HG02763 (cell line): ENCODE data around the gene LYSMD2.
"Not testable (repeated sequence)": the region's sequence is repeated elsewhere in the genome, so short reads cannot be mapped to it uniquely, and the experiment has no call there.

Source experiments
- ATAC-seq: cut with Tn5 transposase; IDR thresholded peaks from one replicate; pipeline ENCODE4 v1.9.1; 2021; ENCODE audit warnings: mild to moderate bottlenecking, moderate library complexity; ENCODE audit not compliant: unreplicated experiment

Gene LYSMD2, protein sequence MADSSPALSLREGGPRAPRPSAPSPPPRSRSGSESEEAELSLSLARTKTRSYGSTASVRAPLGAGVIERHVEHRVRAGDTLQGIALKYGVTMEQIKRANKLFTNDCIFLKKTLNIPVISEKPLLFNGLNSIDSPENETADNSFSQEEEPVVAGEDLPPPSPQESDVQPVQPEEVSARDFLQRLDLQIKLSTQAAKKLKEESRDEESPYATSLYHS

DNA sequence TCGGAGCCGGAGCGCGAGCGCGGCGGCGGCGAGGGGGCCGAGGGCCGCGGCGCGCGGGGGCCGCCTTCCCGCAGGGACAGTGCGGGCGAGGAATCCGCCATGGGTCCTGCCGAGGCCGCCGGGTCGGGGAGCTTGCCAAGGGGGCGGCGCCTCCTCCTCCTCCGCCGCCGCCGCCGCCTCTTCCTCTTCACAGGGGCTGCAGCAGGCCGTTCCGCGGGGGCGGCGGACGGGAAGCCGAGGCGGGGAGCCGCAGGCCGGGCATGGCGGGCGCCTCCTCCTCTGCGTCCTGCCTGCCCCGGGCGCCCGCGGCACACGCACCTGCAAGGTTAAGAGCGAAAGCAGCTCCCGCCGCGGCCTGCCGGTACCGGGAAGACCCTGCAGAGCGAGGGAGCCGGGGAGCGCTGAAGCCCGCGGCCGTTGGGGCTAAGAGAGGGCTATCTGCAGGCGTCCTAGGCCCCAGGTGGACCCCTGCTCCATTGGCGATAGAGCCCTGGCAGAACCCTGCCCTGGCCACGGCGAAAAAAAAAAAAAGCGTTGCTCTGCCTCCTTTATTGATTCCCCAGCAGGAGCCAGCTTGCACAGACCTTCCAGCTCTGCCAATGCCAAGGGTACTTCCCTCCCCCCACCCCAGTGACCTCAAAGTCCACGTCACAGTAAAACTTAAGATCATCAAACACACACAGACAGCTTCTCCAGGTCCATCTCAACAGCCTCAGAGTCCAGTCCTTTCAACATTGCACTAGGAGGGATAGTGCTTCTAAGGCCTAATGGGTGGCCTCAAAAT lies at the start of gene LYSMD2:
TSS of gene LYSMD2 (minus strand) at position 134 of the 784 bp plus-strand sequence. CDS start at position 101, 33 bp downstream.
- peak; percentile 49 for ATAC-seq

DNA sequence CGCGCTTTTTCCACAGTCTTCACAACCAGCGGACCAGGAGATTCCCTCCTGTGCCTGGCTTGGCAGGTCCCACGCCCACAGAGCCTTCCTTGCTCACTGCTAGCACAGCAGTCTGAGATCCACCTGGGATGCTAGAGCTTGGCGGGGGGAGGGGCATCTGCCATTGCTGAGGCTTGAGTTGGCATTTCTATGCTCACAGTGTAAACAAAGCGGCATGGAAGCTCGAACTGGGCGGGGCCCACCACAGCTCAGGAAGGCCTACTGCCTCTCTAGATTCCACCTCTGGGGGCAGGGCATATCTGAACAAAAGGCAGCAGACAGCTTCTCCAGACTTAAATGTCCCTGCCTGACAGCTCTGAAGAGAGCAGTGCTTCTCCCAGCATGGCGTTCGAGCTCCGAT lies 49.7 kb upstream of the LYSMD2 start:
- ATAC-seq = not testable (repeated sequence)

DNA sequence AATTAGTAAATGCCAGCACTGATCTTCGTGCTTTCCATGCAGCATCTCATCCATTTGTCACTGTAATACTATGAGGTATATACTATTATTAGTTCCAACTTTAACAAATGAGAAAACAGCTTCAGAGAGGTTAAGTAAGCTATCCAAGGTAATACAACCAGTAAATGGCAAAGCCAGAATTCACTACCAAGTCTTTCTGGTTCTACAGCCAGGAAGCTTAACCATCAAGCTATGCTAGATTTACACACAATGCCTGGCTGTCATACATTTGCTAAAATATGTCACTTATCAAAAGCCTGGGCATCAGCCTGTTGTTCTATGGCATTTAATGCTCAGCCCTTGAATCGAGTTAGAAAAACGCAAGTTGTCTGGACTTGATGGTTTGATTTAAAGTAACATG lies 46.5 kb upstream of the LYSMD2 start:
- no peak for ATAC-seq

DNA sequence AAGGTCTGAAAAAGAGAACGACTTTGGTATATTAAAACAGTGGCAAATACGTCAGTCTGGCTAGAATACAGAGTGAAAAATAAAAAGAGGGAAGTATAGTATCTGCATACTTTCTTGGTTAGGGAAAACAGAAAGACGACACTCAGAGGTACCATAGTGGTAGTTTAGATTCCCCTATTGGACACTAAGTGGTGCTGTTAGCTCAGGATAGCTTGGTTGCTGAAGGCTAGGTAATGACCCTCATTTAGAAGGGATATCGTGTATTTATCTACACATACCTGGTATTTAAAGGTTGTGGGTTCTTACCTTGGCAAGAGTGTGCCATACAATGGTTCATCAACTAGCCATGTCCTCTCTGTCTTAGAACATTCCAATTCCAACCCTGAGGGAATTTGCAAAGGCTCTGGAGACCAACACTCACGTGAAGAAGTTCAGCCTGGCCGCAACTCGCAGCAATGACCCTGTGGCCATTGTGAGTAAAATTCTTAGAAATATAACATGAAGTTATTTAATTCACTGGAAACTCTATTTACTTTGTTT lies 45.0 kb upstream of the LYSMD2 start:
- ATAC-seq = no peak

DNA sequence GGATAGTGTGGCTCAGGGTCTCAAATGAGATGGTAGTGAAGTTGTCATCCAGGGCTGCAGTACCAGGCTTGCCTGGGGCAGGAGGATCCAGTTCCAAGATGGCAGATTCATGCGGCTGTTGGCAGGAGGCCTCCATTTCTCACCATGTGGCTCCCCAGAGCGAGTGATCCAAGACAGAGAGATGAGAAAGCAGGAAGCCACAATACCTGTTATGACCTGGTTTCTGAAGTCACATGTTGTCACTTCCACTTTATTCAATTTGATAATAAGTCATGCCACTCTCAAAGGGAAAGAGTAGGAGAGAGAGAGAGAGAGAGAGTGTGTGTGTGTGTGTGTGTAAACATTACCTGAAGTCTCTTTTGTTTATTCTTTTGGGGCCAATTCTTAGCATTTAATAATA lies 44.1 kb upstream of the LYSMD2 start:
- ATAC-seq = no peak

DNA sequence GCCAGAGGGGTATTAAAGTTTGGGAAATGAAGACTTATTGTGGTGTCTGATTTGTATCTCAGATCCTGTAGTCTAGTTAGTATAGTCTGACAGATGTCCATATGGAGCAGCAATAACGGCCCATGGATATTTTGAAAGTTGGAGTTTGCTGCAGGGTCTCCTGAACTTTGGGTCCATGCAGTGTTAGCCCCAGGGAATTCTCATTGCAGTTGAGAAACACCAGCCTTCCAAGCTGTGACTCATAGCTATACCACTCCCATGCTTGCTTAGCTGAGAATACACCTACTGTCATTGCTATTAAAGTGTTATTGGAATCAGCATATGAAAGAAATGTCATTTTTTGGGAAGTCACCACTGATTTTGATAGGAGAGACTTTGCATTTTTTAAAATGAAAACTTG lies 43.2 kb upstream of the LYSMD2 start:
- ATAC-seq = no peak

DNA sequence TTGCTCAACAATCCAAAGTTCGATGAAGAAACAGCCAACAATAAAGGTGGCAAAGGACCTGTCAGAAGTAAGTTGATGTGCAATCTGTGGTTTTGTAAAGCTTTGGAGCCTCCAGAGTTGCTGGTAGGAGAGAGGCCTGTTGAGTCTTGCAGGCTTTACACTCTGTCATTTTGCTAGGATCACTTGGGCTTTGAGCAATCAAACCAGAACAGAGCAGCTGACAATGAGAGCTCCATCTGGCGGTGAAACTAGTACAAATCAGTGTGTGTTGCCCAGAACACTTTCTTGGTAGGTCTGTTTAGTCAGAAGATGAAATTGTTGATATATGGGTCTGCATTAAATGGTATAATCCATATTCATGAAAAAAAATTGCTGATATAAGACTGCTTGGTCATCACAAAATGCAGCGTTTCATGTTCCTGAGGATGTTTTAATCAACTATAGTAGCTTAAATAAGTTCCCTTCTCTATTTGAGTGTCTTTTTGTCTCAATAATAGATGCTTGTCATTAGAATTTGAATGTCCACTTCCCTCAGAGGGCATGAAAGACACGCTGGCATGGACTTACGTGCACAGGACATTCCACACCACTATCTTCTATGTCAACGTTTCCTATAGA lies 39.6 kb upstream of the LYSMD2 start:
- peak; percentile 61 for ATAC-seq

DNA sequence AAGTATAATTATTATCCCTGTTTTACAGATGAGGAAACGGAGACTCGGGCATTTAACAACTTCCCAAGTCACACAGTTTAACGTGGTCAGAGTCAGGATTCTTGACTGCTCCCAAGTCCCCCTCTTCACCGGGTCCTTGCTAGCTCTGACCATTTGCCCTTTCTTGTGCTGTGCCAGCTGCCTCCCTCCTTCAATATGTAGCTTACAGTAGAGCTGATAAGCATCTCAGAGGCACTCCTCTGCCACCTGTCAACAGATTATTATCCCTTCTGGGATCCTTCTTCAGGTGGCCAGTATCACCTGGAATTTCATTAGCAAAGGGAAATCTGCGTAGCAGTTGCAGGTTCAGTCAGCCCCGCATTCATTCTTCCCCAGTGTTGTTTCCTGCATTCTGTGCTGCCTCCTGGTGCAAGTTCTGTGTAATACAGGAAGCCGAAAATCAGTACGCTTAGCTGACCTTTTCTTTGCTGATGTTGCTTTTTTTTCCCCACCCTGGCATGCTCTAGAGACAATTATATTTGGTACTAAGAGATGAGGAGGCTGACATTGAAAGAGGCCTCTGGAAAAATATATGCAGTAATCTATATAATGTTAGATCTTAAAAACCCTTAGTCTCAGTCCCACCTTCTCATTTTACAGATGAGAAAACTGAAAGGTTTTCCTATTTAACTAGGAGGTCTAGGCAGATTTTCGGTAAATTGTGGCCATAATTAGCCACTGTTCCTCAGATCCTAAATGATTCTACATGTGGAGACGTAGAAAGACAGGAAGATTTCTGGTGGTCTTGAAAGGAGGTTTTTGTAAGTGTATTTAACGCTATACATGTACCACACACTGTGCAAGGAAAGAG lies 38.7 kb upstream of the LYSMD2 start:
- ATAC-seq = peak; percentile 51

DNA sequence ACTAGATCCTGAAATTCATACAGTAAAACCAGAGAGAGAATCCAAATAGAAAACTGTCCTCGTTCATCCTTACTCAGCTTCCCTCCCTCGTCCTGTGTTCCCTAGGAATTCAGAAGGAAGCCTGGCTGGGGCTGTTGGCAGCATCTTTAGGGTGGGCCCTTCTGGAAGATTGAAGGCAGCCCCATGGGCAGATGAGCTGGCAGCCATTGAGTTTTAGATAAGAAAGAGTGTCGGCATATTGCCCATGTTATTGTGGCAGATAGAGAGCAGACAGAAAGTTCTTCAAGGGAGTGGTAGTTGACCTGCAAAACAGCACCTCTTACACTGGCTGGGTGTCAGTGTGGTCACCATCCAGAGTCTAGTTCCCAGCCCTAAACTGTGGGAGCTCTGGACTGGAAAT lies 37.5 kb upstream of the LYSMD2 start:
- ATAC-seq = no peak

DNA sequence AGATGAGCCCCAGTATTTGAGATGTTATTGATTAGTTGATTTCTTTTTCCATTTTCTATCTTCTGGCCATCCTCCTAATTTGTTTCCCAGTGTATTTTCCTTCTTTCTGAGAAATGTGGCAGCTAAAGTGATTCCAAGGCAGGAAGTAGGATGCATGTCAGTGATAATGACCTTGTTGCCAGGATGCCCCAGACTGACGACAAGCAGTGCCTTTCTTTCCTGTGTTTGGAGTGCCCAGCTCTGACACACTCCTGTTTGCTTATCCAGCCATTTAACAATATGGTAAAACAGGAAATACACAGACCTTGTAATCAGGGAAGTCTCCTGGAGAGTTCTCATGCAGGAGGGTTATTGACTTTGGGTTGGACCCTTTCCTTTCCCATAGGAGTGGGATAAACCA lies 34.3 kb upstream of the LYSMD2 start:
- no peak for ATAC-seq

DNA sequence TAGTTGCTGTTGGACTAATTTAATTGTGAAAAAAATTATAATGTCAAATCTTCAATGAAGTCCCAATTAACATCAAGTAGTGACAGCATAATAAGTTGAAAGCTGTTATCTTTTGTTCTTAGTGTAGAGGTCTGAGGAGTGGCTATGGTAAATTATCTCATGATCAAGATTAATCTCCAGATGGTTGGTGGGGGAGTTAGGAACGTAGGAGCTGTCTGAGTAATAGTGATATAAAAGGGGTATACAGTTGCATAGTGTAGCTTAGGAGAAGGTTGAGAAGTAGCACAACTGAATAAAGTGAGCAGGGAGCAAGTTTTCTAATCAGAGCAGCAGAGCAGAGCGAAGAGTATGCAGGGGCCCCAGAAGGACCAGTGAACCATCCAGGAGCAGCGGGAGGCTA lies 33.4 kb upstream of the LYSMD2 start:
- ATAC-seq = no peak

DNA sequence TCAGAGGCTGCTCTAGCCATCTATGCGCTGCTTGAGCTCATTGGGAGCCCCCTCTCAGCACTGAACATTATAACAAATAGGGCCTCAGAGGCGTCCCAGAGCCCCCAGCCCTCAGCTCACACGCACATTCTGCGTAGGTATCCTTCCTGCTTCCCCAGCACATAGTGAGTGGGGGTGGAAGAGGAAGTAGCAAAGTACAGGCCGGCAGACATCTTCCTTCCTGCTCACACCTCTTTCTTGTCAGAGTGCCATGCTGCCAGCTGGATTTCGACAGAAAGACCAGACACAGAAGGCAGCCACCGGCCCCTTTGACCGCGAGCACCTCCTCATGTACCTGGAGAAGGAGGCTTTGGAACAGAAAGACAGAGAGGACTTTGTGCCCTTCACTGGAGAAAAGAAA lies 30.6 kb upstream of the LYSMD2 start:
- ATAC-seq = no peak

DNA sequence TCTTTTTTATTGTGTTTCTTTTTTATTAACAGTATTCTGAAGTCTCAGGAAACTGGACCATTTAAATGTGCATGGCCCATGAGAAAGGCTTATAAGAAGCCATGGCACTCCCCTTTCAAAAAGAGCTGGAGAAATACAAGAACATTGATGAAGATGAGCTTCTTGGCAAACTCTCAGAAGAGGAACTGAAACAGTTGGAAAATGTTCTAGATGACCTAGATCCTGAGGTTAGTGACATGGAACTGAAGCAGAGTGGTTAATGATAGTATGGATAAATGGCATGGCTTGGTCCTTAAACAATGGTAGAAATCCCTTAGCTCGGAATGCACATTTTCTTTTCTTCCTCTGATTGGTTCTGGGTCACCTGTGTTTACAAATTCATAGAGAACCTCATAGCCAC lies 28.9 kb upstream of the LYSMD2 start:
- no peak for ATAC-seq

DNA sequence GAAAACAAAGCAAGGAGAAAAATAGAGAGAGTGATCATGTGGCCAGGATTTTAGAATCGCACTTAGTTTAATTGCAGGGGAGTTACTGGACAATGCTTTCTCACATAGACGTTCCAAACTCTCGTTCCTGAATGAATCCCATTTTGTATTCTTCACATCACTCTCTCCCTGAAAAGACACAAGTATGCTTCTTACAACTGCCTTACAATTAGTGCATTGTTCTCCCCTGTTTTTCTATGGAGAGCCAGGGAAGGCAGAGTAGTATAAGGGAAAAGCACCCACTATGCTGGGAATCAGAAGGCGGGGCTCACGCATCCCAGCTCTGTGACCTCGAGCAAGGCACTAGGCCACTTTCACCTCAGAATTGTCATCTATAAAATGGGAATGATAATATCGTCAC lies 28.3 kb upstream of the LYSMD2 start:
- no peak for ATAC-seq

DNA sequence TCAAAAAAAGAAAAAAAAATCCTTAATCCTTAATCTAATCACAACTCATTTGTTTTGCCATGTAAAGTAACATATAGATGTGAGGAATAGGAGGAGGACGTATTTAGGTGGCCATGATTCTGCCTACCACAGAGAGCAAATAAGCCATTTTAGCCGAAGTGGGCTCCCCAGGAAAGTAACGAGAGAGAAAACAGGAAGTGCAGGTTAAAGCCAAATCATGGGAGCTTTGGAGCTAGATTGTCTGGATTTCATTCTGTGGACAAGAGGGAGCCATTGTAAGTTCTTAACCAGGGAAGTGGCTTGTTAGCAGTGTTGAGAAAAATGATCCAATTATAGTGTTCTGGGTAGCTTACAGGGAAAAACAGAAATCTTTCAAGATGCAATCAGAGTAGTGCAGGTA lies 23.4 kb upstream of the LYSMD2 start:
- no peak for ATAC-seq

DNA sequence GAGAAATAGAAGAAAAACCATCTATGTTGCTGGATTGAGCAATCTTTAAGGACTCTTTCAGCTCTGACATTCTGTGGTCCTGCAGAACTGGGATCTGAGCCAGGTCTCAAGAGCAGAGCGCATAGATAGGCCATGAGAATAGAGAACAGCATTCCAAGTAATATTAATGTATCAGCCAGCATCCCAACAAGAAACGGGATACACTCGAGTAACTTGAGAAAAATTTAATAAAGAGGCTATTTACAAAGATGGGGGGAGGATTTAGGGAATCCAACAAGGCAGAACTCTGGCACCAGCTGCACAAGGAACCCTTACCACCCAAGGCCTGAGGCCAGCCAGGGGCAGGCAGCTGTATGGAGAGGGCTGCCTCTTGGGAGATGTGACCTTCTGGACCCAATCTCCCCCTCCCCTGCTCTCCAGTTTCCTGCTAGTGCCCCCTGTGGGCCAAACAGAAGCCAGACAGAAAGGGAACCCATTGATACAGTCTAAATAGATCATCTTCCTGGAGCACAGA lies 22.2 kb upstream of the LYSMD2 start:
- no peak for ATAC-seq

DNA sequence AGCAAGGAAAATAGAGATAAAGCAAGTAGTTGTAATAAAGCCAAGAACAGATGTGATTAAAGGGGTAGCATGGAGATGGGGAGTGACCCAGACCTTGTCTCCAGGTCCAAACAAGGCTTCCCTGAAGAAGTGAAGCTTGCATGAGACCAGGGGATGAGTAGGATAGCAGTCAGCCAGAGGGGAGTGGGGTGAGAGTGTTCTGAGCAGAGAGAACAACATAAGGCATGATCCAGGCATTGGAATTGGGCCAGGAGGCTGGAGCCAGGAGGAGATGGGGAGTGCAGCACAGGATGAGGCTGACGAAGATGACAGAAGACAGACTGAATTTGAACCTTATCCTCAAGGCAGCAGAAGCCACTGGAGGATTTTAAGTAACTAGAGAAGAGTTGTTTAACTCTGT lies 21.2 kb upstream of the LYSMD2 start:
- no peak for ATAC-seq

DNA sequence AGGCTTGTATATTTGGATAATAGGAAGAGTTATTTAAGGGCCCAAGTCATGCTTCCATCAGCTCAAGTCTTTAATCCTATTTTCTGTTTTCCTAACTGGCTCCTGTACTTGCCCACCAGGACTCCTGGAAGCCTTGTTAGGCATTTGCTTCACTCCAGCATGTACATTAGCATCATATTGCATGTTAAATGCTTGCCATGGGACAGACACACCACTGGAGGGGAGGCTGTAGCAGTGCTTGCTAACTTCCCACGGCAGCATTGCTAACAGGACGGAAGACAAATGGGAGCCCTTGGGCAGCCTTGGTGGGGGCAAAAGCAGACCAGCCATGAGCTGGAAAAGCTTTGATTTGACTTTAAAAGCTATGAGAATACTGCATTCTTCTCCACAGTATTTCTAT lies 20.0 kb upstream of the LYSMD2 start:
- no peak for ATAC-seq

DNA sequence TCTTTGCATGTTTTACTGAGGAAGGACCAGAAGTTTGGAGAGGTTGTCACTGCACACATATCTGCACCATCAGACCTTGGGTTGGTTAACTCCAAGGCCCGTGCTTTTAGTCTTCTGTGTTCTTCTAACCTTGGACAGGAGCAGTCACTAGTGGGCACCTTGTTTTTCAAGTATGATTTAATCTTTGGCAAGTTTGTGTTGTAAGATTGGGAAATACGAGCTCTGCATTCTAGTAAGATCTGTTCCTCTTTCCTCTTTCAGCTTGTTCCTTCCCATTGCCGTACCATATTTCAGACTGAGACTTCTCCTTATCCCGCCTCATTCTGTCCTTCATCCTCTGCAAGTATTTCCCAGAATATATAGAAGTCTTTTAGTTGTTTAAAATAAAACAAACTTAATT lies 19.0 kb upstream of the LYSMD2 start:
- ATAC-seq = no peak

DNA sequence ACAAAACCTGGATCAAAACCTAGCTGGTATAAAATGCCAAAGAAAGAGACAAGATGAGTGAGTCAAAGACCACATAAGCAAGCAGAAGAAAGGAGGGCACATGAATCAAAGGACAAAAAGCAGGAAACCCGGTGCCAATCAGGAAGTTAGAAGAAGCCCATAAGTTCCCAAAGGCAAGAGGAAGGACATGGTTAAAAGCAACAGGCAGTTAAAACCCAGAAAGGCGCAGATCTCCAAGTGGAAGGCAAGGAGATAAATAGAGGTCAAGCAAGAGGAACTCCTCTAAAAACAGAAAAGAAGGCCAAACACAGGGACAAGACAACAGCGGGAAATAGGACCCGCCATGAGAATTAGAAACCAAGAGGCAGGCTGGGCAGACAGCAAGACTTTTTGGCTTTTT lies 18.3 kb upstream of the LYSMD2 start:
- ATAC-seq = no peak

DNA sequence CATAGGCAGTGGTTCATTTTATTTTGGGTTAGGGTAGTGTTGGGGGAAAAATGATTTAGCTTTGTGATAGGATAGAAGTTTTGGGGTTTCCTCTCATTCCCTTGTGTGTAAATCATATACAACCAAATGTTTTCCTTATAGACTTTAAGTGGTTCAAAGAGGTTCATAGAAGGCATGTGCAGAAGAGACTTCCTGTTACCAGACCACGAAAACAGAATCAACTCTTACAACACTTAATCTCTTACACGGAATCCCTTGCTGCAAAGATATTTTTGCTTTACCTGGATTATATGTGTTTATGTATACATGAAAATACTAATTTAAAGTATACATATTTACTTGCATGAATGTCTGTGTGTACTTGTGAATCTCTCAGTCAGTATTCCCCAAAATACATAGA lies 16.8 kb upstream of the LYSMD2 start:
- ATAC-seq = no peak
